Coronary artery (tissue), 2 donors: ENCODE measurements around the gene STARD5.

Source experiments
- DNase-seq: peaks from one replicate; pipeline ENCODE4 v3.0.0-alpha.2; 2017; ENCODE audit warnings: low spot score
- H3K27ac ChIP-seq, 2 donors: fragments of 200-600 bp; sonication (generic); one replicate each; pipeline ENCODE4 v1.5.1; 2016 to 2019
- H3K4me3 ChIP-seq: fragments of 200-600 bp; sonication (generic); 2 replicates; pipeline ENCODE4 v1.5.1; 2016; ENCODE audit warnings: mild to moderate bottlenecking, moderate library complexity
- TF ChIP-seq, protein P1 (sequence below): fragments of 200-600 bp; sonication (generic); IDR thresholded peaks from one replicate; pipeline ENCODE4 v1.5.1; 2019; ENCODE audit warnings: antibody characterized with exemption

Gene STARD5

DNA sequence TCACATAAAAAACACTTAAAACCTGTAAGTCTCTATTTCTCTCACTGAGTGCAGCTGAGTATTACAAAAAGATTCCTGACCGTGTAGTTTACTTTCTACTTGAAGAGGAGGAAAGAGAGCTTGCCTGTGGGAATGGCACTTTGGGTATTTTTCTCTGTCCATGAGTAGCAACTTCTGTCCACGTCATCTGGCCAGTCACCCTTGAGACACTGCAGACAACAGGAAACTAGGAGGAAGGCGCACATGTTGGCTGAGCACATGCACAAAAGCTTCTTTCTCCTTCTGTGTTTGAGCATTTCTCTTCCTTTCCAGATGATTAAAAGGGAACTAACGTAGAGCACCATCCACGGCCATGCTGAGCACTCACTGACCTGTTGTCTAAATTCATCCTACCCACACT, 19.7 kb downstream of the STARD5 start:
- no peak for DNase-seq
- Histone ChIP-seq H3K4me3 (no peak overlapping the region), H3K27ac (peak overlapping the region; percentile 27 to 66)
- TF ChIP-seq, protein P1, sequence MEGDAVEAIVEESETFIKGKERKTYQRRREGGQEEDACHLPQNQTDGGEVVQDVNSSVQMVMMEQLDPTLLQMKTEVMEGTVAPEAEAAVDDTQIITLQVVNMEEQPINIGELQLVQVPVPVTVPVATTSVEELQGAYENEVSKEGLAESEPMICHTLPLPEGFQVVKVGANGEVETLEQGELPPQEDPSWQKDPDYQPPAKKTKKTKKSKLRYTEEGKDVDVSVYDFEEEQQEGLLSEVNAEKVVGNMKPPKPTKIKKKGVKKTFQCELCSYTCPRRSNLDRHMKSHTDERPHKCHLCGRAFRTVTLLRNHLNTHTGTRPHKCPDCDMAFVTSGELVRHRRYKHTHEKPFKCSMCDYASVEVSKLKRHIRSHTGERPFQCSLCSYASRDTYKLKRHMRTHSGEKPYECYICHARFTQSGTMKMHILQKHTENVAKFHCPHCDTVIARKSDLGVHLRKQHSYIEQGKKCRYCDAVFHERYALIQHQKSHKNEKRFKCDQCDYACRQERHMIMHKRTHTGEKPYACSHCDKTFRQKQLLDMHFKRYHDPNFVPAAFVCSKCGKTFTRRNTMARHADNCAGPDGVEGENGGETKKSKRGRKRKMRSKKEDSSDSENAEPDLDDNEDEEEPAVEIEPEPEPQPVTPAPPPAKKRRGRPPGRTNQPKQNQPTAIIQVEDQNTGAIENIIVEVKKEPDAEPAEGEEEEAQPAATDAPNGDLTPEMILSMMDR: no peak

DNA sequence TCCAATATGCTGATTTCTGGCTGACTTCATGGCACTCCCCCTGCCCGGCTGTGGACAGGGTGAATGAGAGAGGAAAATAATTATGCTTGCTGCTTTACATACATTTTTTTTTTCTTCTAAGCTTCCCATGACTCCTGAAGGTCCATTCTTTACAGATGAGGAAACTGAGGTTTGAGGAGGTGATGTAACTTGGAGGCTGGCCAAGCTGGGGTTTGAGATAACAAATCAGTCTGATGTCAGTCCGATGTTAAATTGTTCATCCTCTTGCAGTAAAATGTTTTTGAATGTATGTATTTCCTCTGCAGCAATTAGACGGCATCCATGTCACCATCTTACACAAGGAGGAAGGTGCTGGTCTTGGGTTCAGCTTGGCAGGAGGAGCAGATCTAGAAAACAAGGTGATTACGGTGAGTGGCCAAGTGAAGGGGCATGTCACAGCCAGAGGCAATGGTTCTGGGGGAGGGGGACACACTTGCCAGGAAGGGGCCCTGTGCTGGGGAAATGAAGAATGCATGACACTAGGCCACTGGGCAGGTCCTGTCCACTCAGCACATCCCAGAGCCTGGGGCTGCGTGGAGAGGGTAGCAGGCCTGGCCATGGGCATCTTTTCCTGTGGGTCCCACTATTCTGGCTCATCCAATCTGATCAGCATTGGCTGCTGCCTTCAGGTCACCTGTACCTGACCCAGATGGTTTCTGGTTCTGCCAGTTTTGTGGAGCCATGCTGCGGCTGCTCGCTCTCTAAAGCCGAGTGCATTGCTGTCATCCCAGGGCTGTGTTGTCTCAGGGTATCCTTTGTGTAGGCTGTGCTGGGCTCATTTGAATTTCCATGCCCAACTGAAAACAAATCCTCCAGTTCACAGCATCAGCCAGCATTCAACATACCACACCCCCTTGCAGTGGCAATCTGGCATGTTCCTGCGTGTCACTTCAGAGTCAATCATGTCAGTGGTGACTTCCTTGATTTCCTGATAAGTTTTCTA, 20.4 kb downstream of the STARD5 start:
- Histone ChIP-seq H3K4me3 (no peak overlapping the region), H3K27ac (peak overlapping the region; percentile 27 to 66)
- no peak for DNase-seq
- TF ChIP-seq, protein P1: no peak

DNA sequence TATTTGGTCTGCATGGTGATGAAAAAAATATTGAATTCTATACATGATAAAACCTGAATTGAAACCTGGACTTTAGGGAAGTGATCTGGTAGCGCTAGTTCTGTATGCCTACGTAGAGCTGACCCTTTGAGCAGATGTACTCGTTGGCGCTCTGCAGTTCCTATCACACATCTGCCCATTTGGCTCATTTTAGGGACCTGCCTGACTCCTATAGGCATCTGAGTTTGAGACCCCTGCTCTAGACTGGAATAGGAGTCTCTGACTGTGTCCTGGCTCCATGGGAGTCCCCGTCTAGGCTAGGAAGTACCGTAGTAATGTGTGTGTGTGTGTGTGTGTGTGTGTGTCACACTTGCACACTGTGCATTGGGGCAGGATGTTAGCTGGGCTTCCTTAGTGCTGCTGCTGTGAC, 21.2 kb downstream of the STARD5 start:
- Histone ChIP-seq H3K27ac (peak overlapping the region in 1 of 2 donors; percentile 55), H3K4me3 (no peak overlapping the region)
- TF ChIP-seq, protein P1: no peak
- DNase-seq: no peak

DNA sequence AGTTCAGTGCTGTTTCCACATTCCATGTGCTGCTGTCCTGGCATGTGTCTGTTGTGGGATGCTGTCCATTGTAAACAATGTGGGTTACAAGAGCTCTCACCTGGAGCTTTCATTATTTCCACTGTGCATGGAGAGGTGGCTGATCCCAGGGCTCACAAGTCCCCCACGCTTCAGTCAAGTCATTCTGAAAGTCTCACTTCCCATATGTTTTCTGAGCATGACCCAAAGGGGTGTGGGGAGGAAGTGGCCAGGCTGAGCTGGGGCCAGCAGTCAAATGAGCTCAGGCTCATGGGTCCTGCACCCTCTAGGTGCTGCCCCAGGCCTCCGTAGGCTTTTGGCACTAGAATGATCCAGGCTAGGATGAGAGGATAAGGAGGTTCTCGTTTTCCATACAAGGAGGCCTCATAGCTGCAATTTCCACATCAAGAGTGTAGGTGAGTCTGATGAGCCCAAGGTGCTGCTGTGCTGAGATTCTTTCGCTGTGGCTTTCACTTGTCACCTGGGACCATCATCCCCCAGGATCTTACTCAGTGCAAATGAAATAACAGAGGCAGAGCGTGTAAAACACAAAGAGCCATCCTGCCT, 22.0 kb downstream of the STARD5 start:
- no peak for DNase-seq
- TF ChIP-seq, protein P1: no peak
- Histone ChIP-seq H3K4me3 (no peak overlapping the region), H3K27ac (peak overlapping the region in 1 of 2 donors; percentile 55)

DNA sequence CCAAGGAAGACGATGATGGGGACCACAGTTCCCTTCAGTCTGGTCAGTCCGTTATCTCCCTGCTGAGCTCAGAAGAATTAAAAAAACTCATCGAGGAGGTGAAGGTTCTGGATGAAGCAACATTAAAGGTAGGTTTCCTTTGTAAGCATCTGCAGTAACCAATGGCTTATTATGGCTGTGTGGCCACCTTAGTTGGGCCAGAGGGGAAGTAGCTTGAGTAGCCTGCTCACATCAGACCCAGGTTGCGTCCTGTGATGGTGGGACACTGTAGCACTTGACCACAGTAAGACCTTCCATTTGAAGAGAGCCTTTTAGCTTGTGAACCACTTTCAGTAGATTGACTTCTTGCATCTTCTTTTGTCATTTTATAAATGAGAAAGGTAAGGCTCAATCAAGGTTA, 22.6 kb downstream of the STARD5 start:
- Histone ChIP-seq H3K27ac (peak overlapping the region in 1 of 2 donors; percentile 55), H3K4me3 (no peak overlapping the region)
- TF ChIP-seq, protein P1: no peak
- no peak for DNase-seq

DNA sequence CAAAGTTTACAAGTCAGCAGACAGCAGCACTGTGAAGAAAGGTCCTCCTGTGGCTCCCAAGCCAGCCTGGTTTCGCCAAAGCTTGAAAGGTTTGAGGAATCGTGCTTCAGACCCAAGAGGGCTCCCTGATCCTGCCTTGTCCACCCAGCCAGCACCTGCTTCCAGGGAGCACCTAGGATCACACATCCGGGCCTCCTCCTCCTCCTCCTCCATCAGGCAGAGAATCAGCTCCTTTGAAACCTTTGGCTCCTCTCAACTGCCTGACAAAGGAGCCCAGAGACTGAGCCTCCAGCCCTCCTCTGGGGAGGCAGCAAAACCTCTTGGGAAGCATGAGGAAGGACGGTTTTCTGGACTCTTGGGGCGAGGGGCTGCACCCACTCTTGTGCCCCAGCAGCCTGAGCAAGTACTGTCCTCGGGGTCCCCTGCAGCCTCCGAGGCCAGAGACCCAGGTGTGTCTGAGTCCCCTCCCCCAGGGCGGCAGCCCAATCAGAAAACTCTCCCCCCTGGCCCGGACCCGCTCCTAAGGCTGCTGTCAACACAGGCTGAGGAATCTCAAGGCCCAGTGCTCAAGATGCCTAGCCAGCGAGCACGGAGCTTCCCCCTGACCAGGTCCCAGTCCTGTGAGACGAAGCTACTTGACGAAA, 24.2 kb downstream of the STARD5 start:
- DNase-seq: no peak
- Histone ChIP-seq H3K4me3 (peak overlapping the region; percentile 30), H3K27ac (no peak overlapping the region)
- TF ChIP-seq, protein P1: no peak
